HepG2 (cell line): Measurements from ENCODE around the gene UBR3. TPM values are rescaled to one million over a fixed set of nuclear protein-coding genes. Genes with fewer than 3 reads are reported as not detected.

Experiments used
- E2F1 ChIP-seq: sonication (generic); formaldehyde crosslinking; IDR thresholded peaks from 2 replicates; pipeline ENCODE4 v1.5.0; 2020; ENCODE audit warnings: missing genetic modification reagents
- LBX2 ChIP-seq: sonication (generic); formaldehyde crosslinking; IDR thresholded peaks from 2 replicates; pipeline ENCODE4 v1.5.0; 2020; ENCODE audit warnings: missing genetic modification reagents, mild to moderate bottlenecking, borderline replicate concordance
- MYNN ChIP-seq: sonication (generic); formaldehyde crosslinking; IDR thresholded peaks from 2 replicates; pipeline ENCODE4 v1.4.0; 2020; ENCODE audit warnings: mild to moderate bottlenecking, low read depth, missing genetic modification reagents
- NR3C1 ChIP-seq: sonication (generic); formaldehyde crosslinking; IDR thresholded peaks from 2 replicates; pipeline ENCODE4 v1.4.0; 2020; ENCODE audit warnings: missing genetic modification reagents
- POGZ ChIP-seq: sonication (generic); formaldehyde crosslinking; IDR thresholded peaks from 2 replicates; pipeline ENCODE4 v1.4.0; 2020; ENCODE audit warnings: mild to moderate bottlenecking, missing genetic modification reagents
- RCOR2 ChIP-seq: IDR thresholded peaks from 2 replicates; pipeline ENCODE4 v1.6.1; 2016; ENCODE audit warnings: missing biosample characterization, missing genetic modification reagents
- RFX1 ChIP-seq: fragments of 450-650 bp; IDR thresholded peaks from 2 replicates; pipeline ENCODE4 v1.6.1; 2017
- SMAD3 ChIP-seq: sonication (generic); formaldehyde crosslinking; IDR thresholded peaks from 2 replicates; pipeline ENCODE4 v1.4.0; 2020; ENCODE audit warnings: missing genetic modification reagents
- STAT6 ChIP-seq: sonication (generic); formaldehyde crosslinking; IDR thresholded peaks from 2 replicates; pipeline ENCODE4 v1.4.0; 2020; ENCODE audit warnings: missing genetic modification reagents, mild to moderate bottlenecking, borderline replicate concordance
- TFAP4 ChIP-seq: sonication (generic); IDR thresholded peaks from 2 replicates; pipeline ENCODE4 v1.6.1; 2016; ENCODE audit warnings: low read depth, borderline replicate concordance
- ZBTB20 ChIP-seq: sonication (generic); formaldehyde crosslinking; IDR thresholded peaks from 2 replicates; pipeline ENCODE4 v1.8.1; 2023; ENCODE audit warnings: missing genetic modification reagents, low read depth, mild to moderate bottlenecking, borderline replicate concordance
- ZBTB38 ChIP-seq: sonication (generic); formaldehyde crosslinking; IDR thresholded peaks from 2 replicates; pipeline ENCODE4 v1.5.1; 2020; ENCODE audit warnings: mild to moderate bottlenecking, missing genetic modification reagents
- ZBTB8A ChIP-seq: sonication (generic); formaldehyde crosslinking; IDR thresholded peaks from 2 replicates; pipeline ENCODE4 v1.4.0; 2020; ENCODE audit warnings: mild to moderate bottlenecking, low read depth, missing genetic modification reagents, borderline replicate concordance
- ZNF143 ChIP-seq: sonication (generic); formaldehyde crosslinking; IDR thresholded peaks from 2 replicates; pipeline ENCODE4 v1.4.0; 2020; ENCODE audit warnings: missing genetic modification reagents
- ZNF451 ChIP-seq: sonication (generic); formaldehyde crosslinking; IDR thresholded peaks from 2 replicates; pipeline ENCODE4 v1.5.0; 2020; ENCODE audit warnings: mild to moderate bottlenecking, missing genetic modification reagents
- ZNF547 ChIP-seq: sonication (generic); formaldehyde crosslinking; IDR thresholded peaks from 2 replicates; pipeline ENCODE4 v1.5.1; 2020; ENCODE audit warnings: mild to moderate bottlenecking, missing genetic modification reagents
- ZNF607 ChIP-seq: sonication (generic); formaldehyde crosslinking; IDR thresholded peaks from 2 replicates; pipeline ENCODE4 v1.5.1; 2020; ENCODE audit warnings: missing genetic modification reagents, mild to moderate bottlenecking, borderline replicate concordance
- ZNF615 ChIP-seq: sonication (generic); formaldehyde crosslinking; IDR thresholded peaks from 2 replicates; pipeline ENCODE4 v1.5.0; 2020; ENCODE audit warnings: mild to moderate bottlenecking, missing genetic modification reagents, borderline replicate concordance
- ZNF749 ChIP-seq: sonication (generic); formaldehyde crosslinking; IDR thresholded peaks from 2 replicates; pipeline ENCODE4 v1.8.0; 2022; ENCODE audit warnings: mild to moderate bottlenecking, missing genetic modification reagents, moderate library complexity, borderline replicate concordance
- polyA plus RNA-seq, 8 experiments: library from polyadenylated mRNA; depleted of rRNA in 3 of 8; stranded (reverse) in 7 of 8; unstranded in 1 of 8; fragments of >200 nt; fragmentation: Illumina TruSeq in 4 of 8; extraction: Trizol in 4 of 8; gene quantifications; 2 replicates each; pipeline versions ENCODE4 v1.2.1 to v1.2.3, GENCODE V29; 2011 to 2016; ENCODE audit warnings: low read depth in 4 of 8, missing spikeins in 1 of 8, mixed read lengths in 1 of 8; ENCODE audit not compliant: insufficient read depth in 1 of 8
- total RNA-seq, 5 experiments: library from RNA; depleted of rRNA; stranded (reverse); fragments of >200 nt; fragmentation: Illumina TruSeq; extraction: Trizol; gene quantifications; 2 replicates each; pipeline ENCODE4 v1.2.3, GENCODE V29; 2016; ENCODE audit warnings: low read depth in 1 of 5

Gene UBR3
- total and polyA plus RNA-seq, 2 of the 13 experiments (the other 11 are each of a cell fraction or from before 2014, with no cell fraction given), result 15.1 to 28.0 TPM

- TF ChIP-seq ZBTB8A (CRISPR knock-in tag) (no peak), STAT6 (CRISPR knock-in tag) (no peak), NR3C1 (CRISPR knock-in tag) (no peak), LBX2 (peak; percentile 57), RCOR2 (CRISPR knock-in tag) (peak; percentile 62; the same call in 1 of the 2 replicates), SMAD3 (CRISPR knock-in tag) (0 out of 2 replicates have a peak, but pooled peaks have one; percentile 36), ZBTB20 (CRISPR knock-in tag) (peak; percentile 92), ZBTB38 (CRISPR knock-in tag) (peak; percentile 97), ZNF547 (peak; percentile 99), TFAP4 (no peak), POGZ (peak; percentile 93), ZNF143 (CRISPR knock-in tag) (no peak), ZNF607 (CRISPR knock-in tag) (peak; percentile 99), ZNF451 (CRISPR knock-in tag) (peak; percentile 94), ZNF615 (CRISPR knock-in tag) (peak; percentile 54; the same call in 1 of the 2 replicates), RFX1 (no peak), MYNN (CRISPR knock-in tag) (no peak), ZNF749 (CRISPR knock-in tag) (peak; percentile 96), E2F1 (CRISPR knock-in tag) (0 out of 2 replicates have a peak, but pooled peaks have one; percentile 33)
Observed at GRCh38 chr2:169824373-169825333, 2.6 kb upstream of the UBR3 start, which contains the start of gene METTL5 (continued).
